ENCODE results near the gene GNG7. TPM values are rescaled to one million over a fixed set of nuclear protein-coding genes. Genes with fewer than 3 reads are reported as not detected.
"Not testable (repeated sequence)": the region's sequence is repeated elsewhere in the genome, so short reads cannot be mapped to it uniquely, and the experiment has no call there.

Gene GNG7
- polyA plus RNA-seq, 1 donor, result 2.4 TPM

DNA sequence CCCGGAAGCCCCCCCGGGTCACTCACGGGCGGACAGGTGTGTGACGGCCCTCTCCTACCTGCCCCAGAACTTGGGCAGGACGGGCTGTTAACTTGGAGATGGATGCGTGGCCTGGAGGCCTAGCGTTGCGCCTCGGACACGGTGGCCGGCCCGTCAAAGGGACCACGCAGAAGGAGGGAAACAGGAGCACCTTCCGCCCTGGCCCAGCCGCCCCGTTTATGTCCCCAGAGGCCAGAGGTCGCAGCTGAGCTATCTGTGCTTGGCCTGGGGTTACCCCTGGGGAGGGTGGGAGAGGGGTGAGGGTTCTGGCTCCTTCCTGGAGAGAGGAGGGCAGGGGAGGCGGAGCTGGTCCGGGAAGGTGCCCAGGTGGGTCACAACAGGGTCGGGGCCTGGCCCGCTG lies 190.9 kb downstream of the GNG7 start:
- DNase-seq (ENCODE audit: low read depth), result no peak

DNA sequence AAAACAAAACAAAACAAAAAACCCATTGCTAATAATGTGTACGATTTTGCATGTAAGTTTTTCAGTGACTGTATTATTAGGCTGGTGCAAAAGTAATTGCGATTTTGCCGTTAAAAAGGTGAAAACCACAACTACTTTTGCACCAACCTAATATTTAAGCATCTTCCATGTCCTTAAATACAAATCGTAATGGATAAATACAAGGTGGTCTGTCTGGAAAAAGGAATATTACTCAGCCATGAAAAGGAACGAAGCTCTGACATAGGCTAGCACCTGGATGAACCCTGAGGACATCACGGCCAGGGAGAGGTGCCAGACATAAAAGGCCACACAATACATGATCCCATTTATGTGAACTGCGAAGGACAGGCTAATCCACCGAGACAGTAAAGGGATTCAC lies 193.4 kb downstream of the GNG7 start:
- no peak for DNase-seq (ENCODE audit: low read depth)

GRCh38 chr19:2507109-2507508 lies 195.4 kb downstream of the GNG7 start:
- no peak for DNase-seq (ENCODE audit: low read depth)

- DNase-seq (ENCODE audit: low read depth), result not testable (repeated sequence)
Observed at GRCh38 chr19:2506656-2507055, 195.8 kb downstream of the GNG7 start.

- no peak for DNase-seq (ENCODE audit: low read depth)
Observed at GRCh38 chr19:2503521-2504109, 198.9 kb downstream of the GNG7 start.

- no peak for DNase-seq (ENCODE audit: low read depth)
Observed at GRCh38 chr19:2500841-2501261, 201.6 kb downstream of the GNG7 start.

DNA sequence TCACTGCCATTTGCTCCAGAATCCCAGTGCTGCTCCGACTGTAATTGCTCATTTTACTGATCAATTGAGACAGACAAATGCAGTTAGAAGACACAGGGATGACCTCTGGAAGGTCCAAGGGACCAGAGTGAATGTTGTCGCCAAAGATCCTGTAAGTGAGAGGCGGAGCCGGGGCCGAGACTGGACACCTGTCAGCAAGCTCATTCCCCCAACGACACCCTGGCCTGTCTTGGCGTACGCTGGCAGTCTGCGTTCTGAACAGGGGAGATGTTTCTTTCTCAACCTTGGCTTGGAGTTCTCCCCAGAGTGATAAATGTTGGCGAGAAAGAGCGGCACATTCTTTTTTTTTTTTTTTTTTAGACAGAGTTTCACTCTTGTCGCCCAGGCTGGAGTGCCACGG lies 202.3 kb downstream of the GNG7 start:
- no peak for DNase-seq (ENCODE audit: low read depth)

DNA sequence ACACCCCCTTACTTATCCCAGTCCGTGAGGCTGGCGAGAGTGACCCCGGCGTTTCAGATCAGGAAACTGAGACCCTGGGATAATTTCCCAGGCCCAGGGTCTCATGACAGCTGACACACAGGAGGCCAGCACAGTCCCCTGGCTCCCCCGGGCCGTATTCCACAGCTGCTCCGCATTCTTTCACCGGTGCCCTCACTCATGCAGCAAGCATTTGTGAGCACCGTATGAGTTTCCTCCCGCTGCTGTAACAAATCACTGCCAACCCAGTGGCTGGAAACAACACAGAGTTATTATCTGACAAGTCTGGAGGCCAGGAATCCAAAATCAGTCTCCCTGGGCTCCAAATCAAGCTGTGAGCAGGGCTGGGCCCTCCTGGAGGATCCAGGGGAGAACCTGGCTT lies 205.3 kb downstream of the GNG7 start:
- DNase-seq (ENCODE audit: low read depth), result no peak

DNA sequence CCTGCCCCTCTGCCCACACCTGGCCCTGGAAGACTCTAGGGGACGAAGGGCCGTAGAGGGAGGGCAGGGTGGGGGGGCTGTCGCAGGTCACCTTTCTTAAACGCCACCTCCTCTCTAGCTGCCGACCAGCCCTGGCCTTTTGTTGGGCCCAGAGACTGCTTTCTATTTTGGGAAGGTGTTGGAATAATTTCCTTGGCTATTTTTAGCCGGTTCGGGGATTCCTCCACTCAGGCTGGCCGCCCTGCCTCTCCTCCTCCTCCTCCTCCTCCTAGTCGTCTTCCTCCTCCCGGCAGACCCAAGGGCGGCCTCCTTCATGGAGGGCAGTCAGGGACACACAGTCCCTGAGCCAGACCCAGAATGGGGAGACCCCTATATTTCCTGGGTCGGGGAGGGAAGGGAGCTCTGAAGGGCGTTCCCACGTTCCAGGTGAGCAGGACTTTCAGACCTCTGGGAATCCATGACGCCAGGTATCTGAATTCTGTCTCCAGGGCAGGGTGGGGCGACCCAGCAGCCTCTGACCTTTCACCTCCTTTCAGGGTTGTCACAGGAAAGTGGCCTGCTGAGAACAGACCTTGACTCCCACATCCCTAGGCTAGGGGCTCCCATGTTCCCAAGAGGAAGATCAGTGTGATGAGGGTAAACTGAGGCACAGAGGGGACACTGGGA lies 206.7 kb downstream of the GNG7 start:
- no peak for DNase-seq (ENCODE audit: low read depth)

- no peak for DNase-seq (ENCODE audit: low read depth)
Observed at GRCh38 chr19:2495130-2495641, 207.3 kb downstream of the GNG7 start.

DNA sequence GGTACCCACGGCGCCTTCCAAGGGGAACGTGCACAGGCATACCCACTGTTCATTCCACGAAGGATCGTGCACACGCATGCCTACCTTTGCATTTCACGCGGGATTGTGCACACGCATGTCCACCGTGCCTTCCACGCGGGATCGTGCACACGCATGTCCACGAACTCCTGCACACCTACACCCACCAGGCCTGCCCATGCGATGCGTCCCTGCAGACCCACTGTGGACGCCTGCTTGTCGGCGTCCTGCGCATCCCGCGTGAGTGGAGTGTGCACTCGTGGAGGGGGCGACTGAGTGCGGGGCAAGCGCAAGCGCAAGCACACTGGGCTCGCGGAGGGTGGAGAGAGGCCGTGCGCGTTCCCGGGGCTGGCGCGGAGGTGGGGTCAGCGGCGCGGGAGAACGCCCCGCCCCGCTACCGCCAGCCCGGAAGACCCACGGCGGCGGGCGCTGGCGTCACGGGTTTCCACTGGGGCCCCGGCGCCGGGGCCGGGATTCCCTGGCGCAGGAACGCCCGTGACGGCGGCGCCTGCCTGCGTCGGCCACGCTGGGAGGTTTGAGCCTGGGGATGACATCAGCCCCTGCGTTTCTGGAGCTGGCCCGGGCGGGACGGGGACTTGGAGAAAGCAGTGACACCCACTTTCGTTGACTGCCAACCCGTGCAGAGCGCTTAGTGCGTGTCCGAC lies 207.9 kb downstream of the GNG7 start:
- no peak for DNase-seq (ENCODE audit: low read depth)

DNA sequence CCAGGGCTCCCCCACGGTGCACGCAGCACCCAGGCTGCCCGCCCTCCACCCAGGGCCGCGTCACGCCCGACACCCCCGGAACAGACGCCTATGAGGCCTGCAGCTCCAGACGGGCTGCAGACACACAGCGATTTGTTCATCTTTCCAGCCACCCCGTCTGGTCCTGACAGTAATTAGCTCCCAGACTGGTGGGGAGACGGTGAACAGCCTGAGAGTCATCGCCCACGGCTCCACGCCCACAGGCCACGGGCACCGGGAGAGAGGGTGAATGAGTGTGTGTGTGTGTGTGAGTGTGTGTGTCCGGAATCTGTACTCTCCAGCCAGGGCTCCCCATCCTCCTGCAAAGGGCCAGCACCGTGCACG lies 208.4 kb downstream of the GNG7 start:
- DNase-seq (ENCODE audit: low read depth), result no peak

DNA sequence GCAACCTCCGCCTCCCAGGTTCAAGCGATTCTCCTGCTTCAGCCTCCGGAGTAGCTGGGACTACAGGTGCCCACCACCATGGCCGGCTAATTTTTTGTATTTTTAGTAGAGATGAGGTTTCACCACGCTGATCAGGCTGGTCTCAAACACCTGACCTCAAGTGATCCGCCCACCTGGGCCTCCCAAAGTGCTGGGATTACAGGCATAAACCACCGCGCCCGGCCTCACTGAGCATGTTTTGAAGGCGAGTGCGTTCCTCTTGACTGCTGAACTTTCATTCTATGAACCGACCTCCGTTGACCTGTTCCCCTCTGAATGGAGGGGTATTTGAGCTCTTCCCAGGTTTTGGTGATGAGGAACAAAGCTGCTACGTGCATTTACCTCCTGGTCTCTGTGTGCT lies 209.0 kb downstream of the GNG7 start:
- not testable (repeated sequence) for DNase-seq (ENCODE audit: low read depth)

DNA sequence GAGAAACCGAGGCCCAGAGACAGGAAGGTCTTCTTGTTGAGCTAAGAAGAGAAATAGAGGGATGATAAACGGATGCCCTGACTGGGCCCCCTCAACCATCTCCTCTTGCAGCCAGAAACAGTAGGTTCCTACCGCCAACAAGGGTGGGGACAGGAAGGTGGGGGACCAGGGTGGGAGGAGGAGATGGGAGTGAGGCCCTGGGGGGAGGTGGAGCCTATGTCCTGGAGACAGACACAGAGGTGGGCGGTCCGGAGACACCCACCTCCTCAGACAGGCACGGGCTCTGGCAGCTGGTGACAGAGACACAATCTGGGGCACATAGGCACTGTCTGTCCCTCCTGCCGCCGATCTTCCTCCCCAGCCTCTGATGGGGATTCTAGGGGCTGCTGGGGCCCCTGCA lies 209.6 kb downstream of the GNG7 start:
- no peak for DNase-seq (ENCODE audit: low read depth)

DNA sequence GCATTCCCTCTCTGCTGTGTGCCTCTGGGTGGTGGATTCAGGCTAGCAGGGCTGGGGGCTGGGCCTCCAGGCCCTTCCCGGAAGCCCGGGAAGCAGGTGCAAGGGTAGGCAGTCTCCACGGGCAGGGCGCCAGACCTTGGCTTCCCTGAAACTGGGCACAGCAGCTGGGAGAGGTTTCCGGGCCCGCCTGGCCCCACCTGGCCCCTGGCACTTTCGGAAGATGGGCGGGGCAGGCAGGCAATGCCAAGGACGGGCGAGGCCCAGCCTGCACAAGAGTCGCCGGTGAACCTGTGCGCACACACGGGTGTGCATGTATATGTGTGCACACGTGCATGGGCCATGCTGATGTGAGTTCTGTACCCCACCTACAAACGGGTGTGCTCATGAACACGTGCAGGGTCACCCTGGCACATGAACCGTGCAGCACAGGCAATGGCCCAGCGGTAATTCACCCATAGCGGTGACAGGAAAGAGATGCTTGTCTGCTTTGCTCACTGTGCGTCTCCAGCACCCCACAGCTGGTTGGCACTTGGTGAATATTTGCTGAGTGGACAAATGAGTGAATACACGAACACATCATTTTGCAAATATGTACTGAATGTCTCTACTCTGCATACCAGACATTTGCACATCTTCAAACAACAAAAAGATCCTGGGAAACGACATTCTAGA lies 211.2 kb downstream of the GNG7 start:
- no peak for DNase-seq (ENCODE audit: low read depth)

DNA sequence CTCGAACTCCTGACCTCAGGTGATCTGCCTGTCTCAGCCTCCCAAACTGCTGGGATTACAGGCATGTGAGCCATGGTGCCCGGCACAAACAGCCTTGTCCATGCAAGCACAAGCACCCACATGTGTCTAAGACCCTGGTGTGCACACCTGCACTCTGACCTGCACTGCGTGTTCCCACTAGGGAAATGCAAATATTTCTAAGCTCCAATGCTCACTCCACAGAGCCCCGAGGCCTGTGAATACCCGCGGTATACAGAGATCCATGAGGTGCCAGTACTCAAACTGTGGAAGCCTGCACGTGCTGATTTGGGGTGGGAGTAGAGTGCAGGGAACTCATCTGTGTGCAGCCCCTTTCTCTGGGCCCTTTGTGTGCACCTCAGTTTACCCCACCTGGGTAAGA lies 211.8 kb downstream of the GNG7 start:
- no peak for DNase-seq (ENCODE audit: low read depth)

GRCh38 chr19:2488942-2489731 lies 213.4 kb downstream of the GNG7 start:
- no peak for DNase-seq (ENCODE audit: low read depth)

DNA sequence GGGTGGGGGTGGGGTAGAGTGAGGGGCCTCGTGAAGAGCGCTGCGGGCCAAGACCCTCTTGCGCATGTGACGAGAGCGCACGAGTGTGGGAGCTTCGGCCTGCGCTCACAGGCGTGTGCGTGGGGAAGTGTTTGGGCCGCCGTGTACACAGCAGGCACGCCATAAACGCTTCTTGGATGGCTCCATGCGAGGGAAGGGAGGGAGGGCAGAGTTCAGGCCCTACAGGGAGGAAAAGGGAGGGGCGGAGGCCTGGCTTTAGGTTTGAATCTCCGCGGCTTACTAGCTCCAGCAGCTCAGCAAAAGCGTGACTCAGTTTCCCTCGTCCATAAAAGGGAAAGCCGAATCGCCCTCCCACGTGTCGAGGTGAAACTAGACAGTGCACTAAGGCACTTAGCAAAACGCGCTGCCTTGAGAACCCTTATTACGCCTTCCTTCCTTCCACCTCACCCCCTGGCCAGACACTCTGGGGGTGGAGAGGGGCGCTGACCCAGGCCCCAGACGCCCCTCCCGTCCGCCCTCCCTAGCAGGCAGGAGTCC lies 214.0 kb downstream of the GNG7 start:
- no peak for DNase-seq (ENCODE audit: low read depth)

DNA sequence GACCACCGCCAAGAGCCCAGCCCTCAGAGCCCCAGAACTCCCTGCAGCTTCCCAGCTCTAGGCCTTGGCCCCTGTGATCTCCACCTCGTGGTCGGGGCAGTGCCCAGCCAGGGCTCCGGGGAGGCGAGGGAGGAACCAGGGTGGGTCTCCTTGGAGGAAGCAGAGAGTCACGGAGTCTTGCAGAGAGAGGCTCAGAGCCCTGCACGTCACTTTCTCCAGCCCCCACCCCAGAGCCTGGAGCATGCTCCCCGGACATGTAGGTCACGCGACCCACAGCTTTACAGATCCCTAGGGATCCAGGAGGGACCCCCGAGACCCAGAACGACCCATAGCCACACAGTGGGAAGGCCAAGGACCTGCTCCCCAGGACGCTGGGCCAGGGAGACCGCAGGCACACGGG lies 214.7 kb downstream of the GNG7 start:
- DNase-seq (ENCODE audit: low read depth), result no peak

DNA sequence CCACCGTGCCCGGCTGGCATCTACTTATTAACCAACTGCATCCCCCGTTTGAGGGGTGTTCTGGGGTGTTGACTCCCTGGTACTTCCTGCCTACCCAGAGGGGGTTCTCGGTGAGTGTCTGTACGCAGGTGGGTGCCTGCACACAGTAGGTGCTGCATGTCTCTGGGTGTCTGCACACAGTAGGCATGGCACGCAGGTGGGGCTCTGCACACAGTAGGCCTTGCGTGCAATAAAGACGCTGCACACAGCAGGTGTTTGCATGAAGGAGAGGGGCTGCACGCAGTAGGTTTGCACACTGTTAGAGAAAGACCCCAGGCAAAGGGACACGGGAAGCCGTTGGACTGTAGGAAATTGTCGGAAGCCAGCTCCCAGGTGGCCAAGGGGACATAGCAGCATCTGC lies 215.4 kb downstream of the GNG7 start:
- no peak for DNase-seq (ENCODE audit: low read depth)

GRCh38 chr19:2485428-2485827 lies 217.1 kb downstream of the GNG7 start:
- no peak for DNase-seq (ENCODE audit: low read depth)
